DND-41 (cell line): ENCODE results near the gene JPH3.

ENCODE experiments used
- CTCF ChIP-seq: IDR thresholded peaks from 2 replicates; pipeline ENCODE4 v1.5.1; 2012; ENCODE audit warnings: borderline replicate concordance, low read length, moderate library complexity, mild to moderate bottlenecking; ENCODE audit not compliant: poor library complexity, severe bottlenecking; ENCODE audit errors: extremely low read depth
- EZH2 ChIP-seq: IDR thresholded peaks from 3 replicates; pipeline ENCODE4 v1.6.1; 2012; ENCODE audit warnings: borderline replicate concordance, low read depth, mild to moderate bottlenecking, moderate library complexity, low read length, inconsistent platforms; ENCODE audit not compliant: severe bottlenecking

DNA sequence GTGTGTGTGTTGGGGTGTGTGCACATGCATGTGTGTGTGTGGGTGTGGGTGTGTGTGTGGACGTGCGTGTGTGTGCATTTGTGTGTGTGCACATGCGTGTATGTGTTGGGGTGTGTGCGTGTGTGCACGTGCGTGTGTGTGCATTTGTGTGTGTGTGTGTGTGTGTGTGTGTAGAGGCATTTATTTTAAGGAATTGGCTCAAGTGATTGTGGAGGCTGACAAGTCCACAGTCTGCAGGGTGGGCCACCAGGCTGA lies 37.9 kb upstream of the JPH3 start:
- TF ChIP-seq CTCF (no peak), EZH2 (no peak)
